Measurements from ENCODE around the gene TSPYL1.

TSPYL1 gene

GRCh38 chr6:116256694-116257093 lies 23.0 kb downstream of the TSPYL1 start:
- DNase-seq = no peak

DNA sequence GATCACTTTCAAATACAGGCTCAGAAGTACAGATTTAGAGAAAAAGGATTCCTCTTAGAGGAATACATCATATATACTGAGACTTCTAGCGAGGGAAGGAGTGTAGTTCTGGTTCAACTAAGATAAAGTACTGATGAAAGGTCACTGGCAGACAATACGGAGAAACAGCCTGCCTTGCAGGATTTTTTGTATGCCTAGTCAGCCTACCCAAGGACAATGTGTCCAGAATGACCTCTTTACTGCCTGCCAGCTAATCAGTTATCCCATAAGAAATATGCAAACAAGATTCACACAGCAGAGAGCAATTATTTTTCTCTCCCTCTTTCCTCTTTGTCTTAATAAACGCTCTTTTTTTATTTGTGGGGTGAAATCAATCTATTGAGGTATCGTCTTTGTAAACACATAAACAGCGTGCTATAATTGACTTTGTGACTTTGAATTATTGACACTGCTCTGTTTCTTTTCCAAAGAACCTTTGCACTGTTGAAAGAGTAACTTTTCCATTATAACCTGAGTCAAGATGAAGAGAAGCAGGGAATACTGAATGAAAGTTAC lies 24.4 kb downstream of the TSPYL1 start:
- no peak for DNase-seq

- DNase-seq = no peak
These were observed 25.3 kb downstream of the TSPYL1 start for GRCh38 chr6:116254297-116255056.

GRCh38 chr6:116253505-116254296 lies 26.0 kb downstream of the TSPYL1 start, which contains the start of gene TSPYL4:
Gene TSPYL4 (minus strand): TSS chr6:116254075. CDS start chr6:116254008, 67 bp downstream.
- DNase-seq = peak; percentile 33

DNA sequence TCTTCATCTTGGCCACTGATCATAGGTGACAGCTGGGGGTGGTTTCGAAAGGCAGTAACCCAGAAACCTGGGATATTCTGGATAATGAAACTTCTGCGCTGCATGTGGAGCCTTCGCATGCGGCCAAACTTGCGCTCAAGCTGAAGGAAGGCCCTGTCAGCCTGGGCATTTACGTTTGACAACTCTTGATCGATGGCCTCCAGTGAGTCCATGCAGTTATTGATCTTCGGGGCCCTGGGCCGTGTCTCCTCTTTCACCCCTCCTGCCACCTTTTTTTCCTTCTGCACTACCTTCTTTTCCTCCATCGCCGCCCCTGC lies 26.6 kb downstream of the TSPYL1 start:
- DNase-seq = no peak

DNA sequence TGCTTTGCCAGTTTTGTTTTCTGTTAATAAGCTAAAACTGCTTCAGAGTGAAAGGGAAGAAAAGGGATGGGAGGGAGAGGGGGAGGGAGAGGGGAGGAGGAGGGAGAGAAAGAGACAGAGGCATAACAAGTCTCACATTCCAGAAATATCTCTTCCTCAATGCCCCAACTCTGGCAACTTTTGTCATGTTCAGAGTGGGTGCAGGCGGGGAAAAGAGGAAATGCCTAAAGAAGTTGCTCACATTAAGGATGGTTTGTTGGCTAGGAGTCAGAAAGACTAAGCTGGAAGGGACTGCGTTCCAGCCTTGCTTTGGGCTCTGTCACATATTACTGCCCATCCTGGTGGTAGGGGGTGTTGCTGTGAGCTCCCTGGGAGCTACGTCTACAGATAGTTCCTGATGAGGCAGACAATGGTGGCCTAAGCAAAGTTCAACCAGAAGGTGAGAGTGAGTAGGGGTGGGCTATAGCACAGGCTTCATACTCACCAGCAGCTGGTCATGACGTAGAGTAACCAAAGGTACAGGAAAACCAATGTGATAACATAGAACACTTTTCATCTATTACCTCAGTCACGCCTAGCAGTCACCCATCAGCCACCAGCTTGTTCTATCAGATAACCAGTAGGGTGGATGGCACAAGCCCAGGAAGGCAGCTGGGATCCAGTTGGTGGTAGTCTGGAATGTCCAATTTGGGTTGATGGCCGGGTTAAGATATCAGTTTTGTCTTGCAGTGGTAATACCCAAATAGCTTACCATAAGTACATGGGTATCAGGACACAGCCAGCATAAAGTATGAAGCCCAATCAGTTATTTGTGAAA lies 28.0 kb downstream of the TSPYL1 start:
- DNase-seq = no peak

- DNase-seq = no peak
These were observed 31.2 kb downstream of the TSPYL1 start for GRCh38 chr6:116248577-116248976.

GRCh38 chr6:116247285-116247684 lies 32.4 kb downstream of the TSPYL1 start:
- DNase-seq = no peak

DNA sequence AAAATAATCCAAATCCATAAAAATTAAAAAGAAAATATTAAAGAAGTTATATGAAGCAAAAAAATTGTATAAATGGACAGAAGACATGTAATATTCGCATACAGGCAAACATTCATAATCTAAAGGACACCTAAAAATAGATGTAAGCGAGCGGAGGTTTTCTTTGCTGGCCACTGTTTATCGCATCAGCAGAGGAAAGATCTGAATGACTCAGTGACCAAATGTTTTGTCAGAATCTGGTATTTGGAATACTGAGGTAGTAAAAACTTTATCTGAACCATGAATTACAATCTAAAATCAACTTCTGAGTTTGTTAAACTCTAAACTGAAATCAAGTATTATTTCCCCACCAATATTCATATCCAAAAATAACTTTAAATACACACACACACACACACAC lies 33.6 kb downstream of the TSPYL1 start:
- no peak for DNase-seq

DNA sequence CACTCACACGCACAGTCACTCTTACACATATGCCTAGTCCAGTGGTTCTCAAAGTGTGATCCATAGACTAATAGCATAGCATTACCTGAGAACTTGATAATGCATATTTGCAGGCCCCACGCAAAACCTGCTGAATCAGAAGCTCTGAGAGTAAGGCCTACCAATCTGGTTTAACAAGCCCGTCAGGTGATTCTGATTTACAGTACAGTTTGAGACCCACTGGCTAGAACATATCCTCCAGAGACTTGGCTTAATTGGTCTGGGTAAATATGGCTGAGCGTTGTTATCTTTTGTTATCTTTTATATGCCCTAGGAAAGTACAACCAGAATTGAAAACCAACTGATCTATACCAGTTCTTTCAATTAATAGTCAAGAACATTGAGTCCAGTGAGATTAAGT lies 35.4 kb downstream of the TSPYL1 start:
- DNase-seq = no peak

DNA sequence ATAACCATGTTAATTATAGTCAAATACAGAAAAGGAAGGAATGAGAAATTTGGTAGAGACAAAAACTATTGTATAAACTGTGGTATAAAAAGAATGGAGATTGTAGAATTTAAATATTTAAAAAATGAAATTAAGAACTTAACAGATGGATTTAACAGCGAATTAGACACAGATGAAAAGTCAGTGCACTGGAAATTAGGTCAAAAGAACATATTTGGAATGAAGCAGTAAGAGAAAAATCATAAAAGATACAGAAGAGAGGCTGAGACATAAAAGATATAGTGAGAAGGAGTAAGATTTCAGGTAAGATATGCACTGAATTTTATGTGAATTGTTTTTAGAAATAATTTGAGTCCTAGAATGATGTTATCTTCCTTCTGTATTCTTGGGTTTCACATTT lies 39.9 kb downstream of the TSPYL1 start:
- DNase-seq = no peak

- DNase-seq = no peak
These were observed 40.5 kb downstream of the TSPYL1 start for GRCh38 chr6:116239256-116239655.

DNA sequence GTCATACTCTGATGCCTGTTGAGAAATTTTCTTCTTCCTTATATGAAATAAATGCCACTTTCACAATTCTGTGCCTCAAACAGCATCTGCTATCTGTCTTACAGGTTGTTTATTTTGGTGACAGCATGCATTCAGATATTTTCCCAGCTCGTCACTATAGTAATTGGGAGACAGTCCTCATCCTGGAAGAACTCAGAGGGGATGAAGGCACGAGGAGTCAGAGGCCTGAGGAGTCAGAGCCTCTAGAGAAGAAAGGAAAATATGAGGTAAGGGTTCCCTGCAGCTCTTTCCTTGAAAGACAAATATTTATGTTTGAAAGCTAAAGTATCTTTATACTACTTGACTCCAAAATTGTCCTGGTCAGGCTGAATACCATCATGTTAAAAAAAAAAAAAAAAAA lies 41.6 kb downstream of the TSPYL1 start:
- no peak for DNase-seq

DNA sequence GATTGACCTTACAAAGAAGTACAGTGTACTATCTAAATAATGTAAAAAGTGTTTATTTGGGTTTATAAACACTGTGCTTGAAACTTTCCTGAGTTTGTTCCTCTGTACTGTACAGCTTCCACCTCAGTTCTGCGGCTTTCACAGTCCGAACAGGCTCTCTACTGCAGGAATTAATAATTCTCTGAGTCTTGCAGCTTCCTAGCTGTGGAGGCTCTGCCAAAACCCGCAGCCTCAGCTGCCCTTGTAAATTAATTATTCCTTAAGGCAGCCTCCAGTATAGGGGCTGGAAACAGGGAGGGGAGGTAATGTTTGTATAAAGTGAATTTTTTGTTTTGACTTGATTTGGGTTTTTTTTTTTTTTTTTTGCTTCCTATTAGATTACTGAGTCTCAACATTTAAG lies 45.0 kb downstream of the TSPYL1 start:
- no peak for DNase-seq

DNA sequence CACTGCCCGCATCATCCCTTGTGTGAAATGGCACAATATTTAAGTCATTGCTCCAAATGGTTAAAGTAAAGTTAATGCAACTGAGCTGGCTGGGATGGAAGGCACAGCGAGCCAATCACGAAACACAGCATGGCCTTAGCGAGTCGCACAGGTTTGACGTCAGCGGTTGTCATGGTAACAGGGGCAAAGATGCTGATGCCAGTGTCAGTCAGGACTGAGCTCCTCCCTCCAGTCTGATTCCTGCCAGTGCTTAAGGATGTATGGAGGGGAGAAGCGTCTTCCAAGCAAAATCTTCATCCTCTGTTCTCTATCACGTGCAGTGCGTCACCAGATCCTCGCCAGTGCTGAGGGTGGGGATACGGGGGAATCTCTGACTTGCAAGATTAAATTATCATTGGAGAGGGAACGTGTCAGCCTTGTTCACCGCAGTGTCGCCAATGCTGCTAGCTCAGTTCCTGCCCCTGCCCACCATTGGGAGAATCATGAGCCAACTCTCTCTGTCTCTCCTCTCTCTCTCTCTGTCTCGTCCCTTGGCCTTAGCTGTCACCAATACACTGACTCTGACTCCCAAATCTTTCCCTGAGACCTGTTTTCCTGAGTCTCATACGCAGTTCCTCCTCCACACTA lies 50.3 kb downstream of the TSPYL1 start:
- no peak for DNase-seq
